Umbilical cord (tissue), 2 donors: ENCODE results near the gene HTR5A. TPM values are rescaled to one million over a fixed set of nuclear protein-coding genes. Genes with fewer than 3 reads are reported as not detected.
"Not testable (repeated sequence)": the region's sequence is repeated elsewhere in the genome, so short reads cannot be mapped to it uniquely, and the experiment has no call there.

Experiments used
- DNase-seq: peaks from one replicate; pipeline ENCODE4 v3.0.0-alpha.2; 2015; ENCODE audit warnings: low spot score
- total RNA-seq: library from RNA; depleted of rRNA; stranded (reverse); fragments of >200 nt; gene quantifications from one replicate; pipeline ENCODE4 v1.2.3, GENCODE V29; 2014; ENCODE audit warnings: low replicate concordance; ENCODE audit not compliant: insufficient read depth

Gene HTR5A
- 0.96 TPM for total RNA-seq

GRCh38 chr7:155069992-155070751, at the start of gene HTR5A:
Gene HTR5A, plus strand, starts transcription at chr7:155070324. Its CDS starts 576 bp downstream, at chr7:155070900.
- peak; percentile 82 for DNase-seq

- no peak for DNase-seq
These were observed 49.1 kb upstream of the HTR5A start for GRCh38 chr7:155020996-155021395.

- no peak for DNase-seq
These were observed 48.4 kb upstream of the HTR5A start for GRCh38 chr7:155021699-155022145.

- DNase-seq: no peak
These were observed 42.2 kb upstream of the HTR5A start for GRCh38 chr7:155027879-155028278.

- DNase-seq: no peak
These were observed 37.1 kb upstream of the HTR5A start for GRCh38 chr7:155032978-155033377.

GRCh38 chr7:155034495-155034894, 35.6 kb upstream of the HTR5A start:
- DNase-seq: not testable (repeated sequence)

GRCh38 chr7:155038335-155038734, 31.8 kb upstream of the HTR5A start:
- DNase-seq: no peak

- no peak for DNase-seq
These were observed 26.4 kb upstream of the HTR5A start for GRCh38 chr7:155043756-155044155.

- no peak for DNase-seq
These were observed 22.1 kb upstream of the HTR5A start for GRCh38 chr7:155048006-155048405.

- no peak for DNase-seq
These were observed 18.8 kb upstream of the HTR5A start for GRCh38 chr7:155051355-155051754.

GRCh38 chr7:155053002-155053401, 17.1 kb upstream of the HTR5A start:
- no peak for DNase-seq

GRCh38 chr7:155054761-155055160, 15.4 kb upstream of the HTR5A start:
- DNase-seq: no peak

- DNase-seq: no peak
These were observed 13.0 kb upstream of the HTR5A start for GRCh38 chr7:155057076-155057475.

GRCh38 chr7:155058896-155059295, 11.2 kb upstream of the HTR5A start:
- no peak for DNase-seq

GRCh38 chr7:155059703-155060102, 10.4 kb upstream of the HTR5A start:
- DNase-seq: no peak

GRCh38 chr7:155062411-155062810, 7.7 kb upstream of the HTR5A start:
- DNase-seq: no peak

- DNase-seq: no peak
These were observed 5.9 kb upstream of the HTR5A start for GRCh38 chr7:155064186-155064585.

- no peak for DNase-seq
These were observed 3.6 kb upstream of the HTR5A start for GRCh38 chr7:155066417-155066950.

GRCh38 chr7:155071121-155071651, 1.1 kb downstream of the HTR5A start:
- no peak for DNase-seq

- DNase-seq: no peak
These were observed 1.9 kb downstream of the HTR5A start for GRCh38 chr7:155071916-155072571.

GRCh38 chr7:155073922-155074321, 3.8 kb downstream of the HTR5A start:
- DNase-seq: no peak

GRCh38 chr7:155084021-155084420, 13.9 kb downstream of the HTR5A start:
- DNase-seq: no peak

- no peak for DNase-seq
These were observed 14.8 kb downstream of the HTR5A start for GRCh38 chr7:155084969-155085368.
